Stimulated activated CD8-positive, alpha-beta memory T cell treated with anti-CD3 and anti-CD28 coated beads, Interleukin-4, amount 100 ng/mL, for 24 hours (primary cell): Measurements from ENCODE around the gene HLA-DOB.

Experiments
- DNase-seq: peaks from one replicate; pipeline ENCODE4 v3.0.0-alpha.2; 2020; ENCODE audit warnings: low read depth

Gene HLA-DOB

GRCh38 chr6:32816746-32817204 lies at the start of gene HLA-DOB:
HLA-DOB (minus strand) TSS chr6:32817002; CDS start chr6:32816951, 51 bp downstream.
- no peak for DNase-seq

GRCh38 chr6:32865724-32866443 lies 49.1 kb upstream of the HLA-DOB start:
- DNase-seq = no peak

- no peak for DNase-seq
These were observed 45.9 kb upstream of the HLA-DOB start for GRCh38 chr6:32862725-32863124.

GRCh38 chr6:32860674-32861073 lies 43.9 kb upstream of the HLA-DOB start:
- DNase-seq = no peak

GRCh38 chr6:32858194-32858593 lies 41.4 kb upstream of the HLA-DOB start:
- no peak for DNase-seq

- no peak for DNase-seq
These were observed 40.5 kb upstream of the HLA-DOB start for GRCh38 chr6:32857156-32857891.

- no peak for DNase-seq
These were observed 38.8 kb upstream of the HLA-DOB start for GRCh38 chr6:32855467-32856174.

GRCh38 chr6:32854376-32855178 lies 37.8 kb upstream of the HLA-DOB start:
- DNase-seq = no peak

GRCh38 chr6:32853541-32854375 lies 37.0 kb upstream of the HLA-DOB start, which contains the start of the genes PSMB9 and TAP1:
PSMB9 (plus strand) TSS chr6:32854192; CDS start chr6:32854230, 38 bp downstream.
TAP1 (minus strand) TSS chr6:32853704; CDS start chr6:32853636, 68 bp downstream.
- DNase-seq = peak; percentile 94

GRCh38 chr6:32852844-32853540 lies 36.2 kb upstream of the HLA-DOB start:
- no peak for DNase-seq

GRCh38 chr6:32852018-32852843 lies 35.4 kb upstream of the HLA-DOB start:
- no peak for DNase-seq

GRCh38 chr6:32851025-32851424 lies 34.2 kb upstream of the HLA-DOB start:
- DNase-seq = no peak

GRCh38 chr6:32849126-32849525 lies 32.3 kb upstream of the HLA-DOB start:
- no peak for DNase-seq

- DNase-seq = no peak
These were observed 31.0 kb upstream of the HLA-DOB start for GRCh38 chr6:32847795-32848194.

- no peak for DNase-seq
These were observed 30.2 kb upstream of the HLA-DOB start for GRCh38 chr6:32847004-32847403.

GRCh38 chr6:32845384-32845884 lies 28.6 kb upstream of the HLA-DOB start:
- DNase-seq = no peak

- no peak for DNase-seq
These were observed 28.1 kb upstream of the HLA-DOB start for GRCh38 chr6:32844839-32845383.

GRCh38 chr6:32843979-32844838 lies 27.4 kb upstream of the HLA-DOB start, which contains the start of gene PSMB8:
PSMB8 (minus strand) TSS chr6:32844047; CDS start chr6:32843996, 51 bp downstream.
- DNase-seq = peak; percentile 96
